ENCODE data around the gene CACNA1B. TPM values are rescaled to one million over a fixed set of nuclear protein-coding genes. Genes with fewer than 3 reads are reported as not detected.

CACNA1B gene
- polyA plus RNA-seq, 1 of the 3 experiments (the other 2 are of a cell fraction) = 0.03 TPM

GRCh38 chr9:138102246-138103051 lies 224.9 kb downstream of the CACNA1B start (continued):
- TF ChIP-seq REST (IDR thresholded peaks at IDR 0.05; ENCODE audit: low read depth, low read length) (no peak), ELF1 (IDR thresholded peaks at IDR 0.05) (no peak), MXI1 (IDR thresholded peaks at IDR 0.05; ENCODE audit: low read depth, low read length) (no peak), JUND (IDR thresholded peaks at IDR 0.05) (no peak)

- no peak overlapping the region for H3K27ac ChIP-seq (ENCODE audit: low read depth in 2 of 2, low read length in 1 of 2)
- no peak overlapping the region for H3K4me3 ChIP-seq (ENCODE audit: low read depth in 2 of 2, low read length in 1 of 2)
- no peaks in the 10 kb centered on the region for H3F3A ChIP-seq (replicated peaks; ENCODE audit: insufficient read depth)
- H3K9ac ChIP-seq = no peak overlapping the region
- CTCF ChIA-PET = no interaction called here
- no peak overlapping the region for H3K4me2 ChIP-seq
- H3K27me3 ChIP-seq (ENCODE audit: insufficient read depth) = no peaks in the 10 kb centered on the region
- H3K36me3 ChIP-seq (replicated peaks in 1 of 2; ENCODE audit: control insufficient read depth in 1 of 2, insufficient read depth in 2 of 2, low read length in 1 of 2) = no peaks in the 10 kb centered on the region
- WGBS (ENCODE audit: low lambda C conversion rate) = 17% methylated on average over 1 of the region's 6 CpGs
- H3K4me1 ChIP-seq (ENCODE audit: control insufficient read depth in 1 of 2, insufficient read depth in 2 of 2, low read depth in 1 of 2, low read length in 1 of 2) = peaks cover 0 to 9% of the 10 kb centered on the region in 2 experiments; a peak in 1 of 4 replicates
- no peak overlapping the region for H2AFZ ChIP-seq (ENCODE audit: low read depth)
- POLR2A ChIA-PET = no interaction called here
- no peak for TF ChIP-seq NRF1 (IDR thresholded peaks at IDR 0.05; ENCODE audit: low read depth, low read length)
- TF ChIP-seq RAD21 (IDR thresholded peaks at IDR 0.05; ENCODE audit: low read length) = no peak
- TF ChIP-seq TAF1 (IDR thresholded peaks at IDR 0.05; ENCODE audit: borderline replicate concordance, low read depth, low read length) = no peak
- no peak for TF ChIP-seq EP300 (IDR thresholded peaks at IDR 0.05; ENCODE audit: borderline replicate concordance in 1 of 2, low read depth in 1 of 2, low read length in 1 of 2)
- no peak for TF ChIP-seq TEAD4 (IDR thresholded peaks at IDR 0.05; ENCODE audit: borderline replicate concordance, insufficient read depth)
- TF ChIP-seq POLR2AphosphoS5 (IDR thresholded peaks at IDR 0.05; ENCODE audit: low read depth, low read length) = no peak
- TF ChIP-seq PBX3 (IDR thresholded peaks at IDR 0.05) = no peak
- no peak for TF ChIP-seq MXI1 (IDR thresholded peaks at IDR 0.05; ENCODE audit: low read depth, low read length)
- TF ChIP-seq ELF1 (IDR thresholded peaks at IDR 0.05) = no peak
- TF ChIP-seq CHD2 (IDR thresholded peaks at IDR 0.05; ENCODE audit: low read length, partially characterized antibody) = no peak
- TF ChIP-seq MEF2A (IDR thresholded peaks at IDR 0.05; ENCODE audit: borderline replicate concordance, low read depth) = no peak
- no peak for TF ChIP-seq USF2 (IDR thresholded peaks at IDR 0.05; ENCODE audit: borderline replicate concordance, low read depth, low read length)
- TF ChIP-seq FOXM1 (IDR thresholded peaks at IDR 0.05; ENCODE audit: low read depth) = no peak
- no peak for TF ChIP-seq RFX5 (IDR thresholded peaks at IDR 0.05; ENCODE audit: low read length)
- TF ChIP-seq GABPA (IDR thresholded peaks at IDR 0.05; ENCODE audit: low read depth) = no peak
- no peaks in the 10 kb centered on the region for H3K79me2 ChIP-seq (ENCODE audit: insufficient read depth)
- DNase-seq = peak; percentile 17
- H4K20me1 ChIP-seq (ENCODE audit: insufficient read depth) = no peaks in the 10 kb centered on the region
- no peaks in the 10 kb centered on the region for H3K9me2 ChIP-seq
- H3K9me3 ChIP-seq = no peaks in the 10 kb centered on the region
Measured at GRCh38 chr9:138103111-138103848, 225.7 kb downstream of the CACNA1B start.

Data from SK-N-SH (cell line).